Hematopoietic multipotent progenitor cell treated with erythropoietin and hydrocortisone succinate and interleukin-3 and kit ligand, for 15 days (in vitro differentiated cells): ENCODE measurements around the gene HIF3A.
"Not testable (repeated sequence)": the region's sequence is repeated elsewhere in the genome, so short reads cannot be mapped to it uniquely, and the experiment has no call there.

Experiments used
- DNase-seq: peaks from one replicate; pipeline ENCODE4 v3.0.0-alpha.2; 2015; ENCODE audit warnings: low spot score

HIF3A gene

GRCh38 chr19:46294494-46294893, 2.3 kb upstream of the HIF3A start:
- DNase-seq, result no peak

GRCh38 chr19:46295401-46296201, 1.2 kb upstream of the HIF3A start:
- no peak for DNase-seq

GRCh38 chr19:46296202-46296480, 701 bp upstream of the HIF3A start:
- DNase-seq, result no peak

DNA sequence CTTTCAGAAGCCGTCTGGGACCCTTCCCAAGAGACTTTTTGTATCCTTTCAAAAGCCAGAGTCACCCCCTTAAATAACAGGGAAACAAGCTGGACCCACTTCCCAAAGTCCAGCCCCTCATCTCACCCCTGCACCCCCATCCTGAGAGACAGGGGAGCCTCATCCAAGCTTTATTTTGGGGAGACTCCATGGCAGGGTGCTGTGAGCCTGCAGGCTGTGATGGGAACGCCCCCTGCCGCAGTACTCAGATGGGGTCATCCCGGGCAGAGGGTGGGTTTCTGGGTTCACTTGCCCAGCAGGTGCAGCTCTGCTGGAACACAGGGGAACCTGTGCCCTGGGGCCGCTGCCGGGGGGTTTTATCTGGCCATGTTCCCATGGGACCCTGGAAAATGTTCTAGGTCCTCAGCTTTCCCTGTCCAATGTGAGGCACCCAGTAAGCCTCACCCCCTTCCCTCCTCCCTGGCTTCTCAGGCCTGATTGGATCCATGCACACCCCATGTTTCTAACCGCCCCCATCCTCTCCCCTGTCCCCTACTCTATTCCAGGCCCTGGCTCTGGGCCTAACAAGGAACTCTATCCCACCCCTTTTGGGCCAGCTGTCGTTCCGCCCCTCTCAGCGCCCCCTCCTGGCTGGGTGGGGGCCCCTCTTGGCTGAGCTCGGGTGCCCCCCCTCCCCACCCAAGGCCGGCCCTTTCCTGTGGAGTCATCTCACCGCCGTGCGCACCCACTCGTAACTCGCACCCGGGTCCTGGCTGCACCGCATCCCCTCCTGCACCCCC, 1.0 kb downstream of the HIF3A start:
- DNase-seq, result no peak

DNA sequence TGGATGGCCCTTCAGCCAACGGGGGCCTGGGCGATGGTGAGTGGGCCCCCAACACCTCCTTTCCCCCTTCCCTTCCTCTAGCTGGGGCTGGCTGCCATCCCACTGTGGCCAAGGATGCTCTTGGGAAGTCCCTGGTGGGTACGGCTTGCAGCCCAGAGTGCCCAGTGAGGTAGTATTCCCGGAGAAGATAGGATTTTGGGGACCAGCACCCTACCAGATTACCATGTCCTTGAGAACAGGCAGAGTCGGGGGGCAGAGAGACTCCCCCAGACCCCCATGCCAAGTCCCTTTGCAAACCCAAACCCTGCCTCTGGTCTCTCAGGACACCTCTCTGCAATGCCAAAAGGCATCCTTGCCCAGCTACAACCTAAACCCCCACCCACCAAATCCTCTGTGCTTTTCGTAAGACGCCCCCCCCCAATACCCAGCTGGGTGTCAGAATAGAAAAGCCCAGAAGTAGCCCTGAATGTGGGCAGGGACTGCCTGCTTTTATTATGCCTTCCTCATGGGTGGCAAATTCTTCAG, 1.7 kb downstream of the HIF3A start:
- no peak for DNase-seq

- DNase-seq, result peak; percentile 91
Measured at GRCh38 chr19:46299004-46299509, 2.2 kb downstream of the HIF3A start.

DNA sequence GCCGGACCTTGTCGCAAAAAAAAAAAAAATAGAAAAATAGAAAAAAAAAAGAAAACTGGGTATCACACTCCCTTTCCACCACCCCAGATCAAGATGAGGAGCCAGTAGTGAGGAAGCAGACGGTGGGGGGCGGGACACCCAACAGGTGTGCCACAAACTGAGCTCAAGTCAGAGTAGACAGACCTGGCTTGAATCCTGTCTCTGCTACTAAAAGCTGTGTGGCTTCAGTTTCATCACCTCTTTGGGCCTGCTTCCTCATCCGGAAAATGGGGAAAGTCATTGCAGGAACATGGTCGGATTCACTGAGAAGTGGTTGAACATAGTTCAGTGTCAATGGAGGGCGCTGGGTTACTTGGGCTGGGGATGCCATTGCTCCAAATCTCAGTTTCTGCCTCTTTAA, 2.9 kb downstream of the HIF3A start:
- no peak for DNase-seq

DNA sequence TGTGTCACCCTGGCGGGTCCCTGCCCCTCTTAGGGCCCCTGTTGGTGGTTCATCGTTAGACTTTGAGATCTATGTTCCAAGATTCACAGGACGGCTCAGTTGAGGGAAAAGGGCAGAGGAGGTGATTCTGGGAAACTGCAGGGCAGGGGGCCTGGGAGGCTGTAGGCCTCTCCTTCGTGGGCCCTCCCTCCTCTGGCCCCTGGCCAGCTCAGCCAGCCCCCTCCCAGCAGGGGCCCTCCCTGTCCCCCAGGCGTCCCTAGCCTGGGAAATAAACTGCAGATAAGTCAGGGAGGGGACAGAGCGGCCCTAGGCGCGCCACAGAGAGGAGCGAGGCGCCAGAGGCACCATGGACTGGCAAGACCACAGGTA, 6.5 kb downstream of the HIF3A start:
- no peak for DNase-seq

GRCh38 chr19:46303691-46304397, 7.0 kb downstream of the HIF3A start:
- DNase-seq, result peak; percentile 40

- DNase-seq, result no peak
Measured at GRCh38 chr19:46306501-46306900, 9.7 kb downstream of the HIF3A start.

GRCh38 chr19:46308510-46308909, 11.7 kb downstream of the HIF3A start:
- no peak for DNase-seq

GRCh38 chr19:46309056-46309455, 12.2 kb downstream of the HIF3A start:
- no peak for DNase-seq

- DNase-seq, result no peak
Measured at GRCh38 chr19:46311444-46311843, 14.6 kb downstream of the HIF3A start.

DNA sequence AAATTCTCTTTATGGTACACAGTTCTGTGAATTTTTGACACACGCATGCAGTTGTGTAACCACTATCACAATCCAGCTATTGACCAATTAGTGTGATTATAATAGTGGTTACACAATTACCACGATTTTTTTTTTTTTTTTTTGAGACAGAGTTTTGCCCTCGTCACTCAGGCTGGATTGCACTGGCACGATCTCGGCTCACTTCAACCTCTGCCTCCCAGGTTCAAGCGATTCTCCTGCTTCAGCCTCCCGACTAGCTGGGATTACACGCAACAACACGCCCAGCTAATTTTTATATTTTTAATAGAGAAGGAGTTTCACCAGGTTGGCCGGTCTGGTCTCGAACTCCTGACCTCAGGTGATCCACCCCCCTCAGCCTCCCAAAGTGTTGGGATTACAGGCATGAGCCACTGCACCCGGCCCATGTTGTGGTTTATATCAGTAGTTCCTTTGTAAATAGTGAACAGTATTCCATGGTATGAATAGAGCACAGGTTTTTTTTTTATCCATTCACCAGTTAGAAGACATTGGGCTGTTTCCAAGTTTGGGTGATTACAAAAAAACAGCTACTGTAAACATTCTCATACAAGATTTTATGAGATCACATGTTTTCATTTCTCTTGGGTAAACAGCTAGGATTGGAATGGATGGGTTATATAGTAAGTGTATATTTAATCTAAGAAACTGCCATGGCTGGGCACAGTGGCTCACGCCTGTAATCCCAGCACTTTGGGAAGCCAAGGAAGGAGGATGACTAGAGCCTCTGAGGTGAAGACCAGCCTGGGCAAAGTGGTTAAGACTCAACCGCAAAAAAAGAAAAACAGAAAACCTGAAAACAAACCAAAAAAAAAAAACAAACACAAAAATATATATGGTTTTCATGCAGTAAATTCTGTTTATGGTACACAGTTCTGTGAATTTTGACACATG, 17.0 kb downstream of the HIF3A start:
- not testable (repeated sequence) for DNase-seq

- no peak for DNase-seq
Measured at GRCh38 chr19:46317339-46317738, 20.5 kb downstream of the HIF3A start.

- DNase-seq, result no peak
Measured at GRCh38 chr19:46319613-46320012, 22.8 kb downstream of the HIF3A start.

DNA sequence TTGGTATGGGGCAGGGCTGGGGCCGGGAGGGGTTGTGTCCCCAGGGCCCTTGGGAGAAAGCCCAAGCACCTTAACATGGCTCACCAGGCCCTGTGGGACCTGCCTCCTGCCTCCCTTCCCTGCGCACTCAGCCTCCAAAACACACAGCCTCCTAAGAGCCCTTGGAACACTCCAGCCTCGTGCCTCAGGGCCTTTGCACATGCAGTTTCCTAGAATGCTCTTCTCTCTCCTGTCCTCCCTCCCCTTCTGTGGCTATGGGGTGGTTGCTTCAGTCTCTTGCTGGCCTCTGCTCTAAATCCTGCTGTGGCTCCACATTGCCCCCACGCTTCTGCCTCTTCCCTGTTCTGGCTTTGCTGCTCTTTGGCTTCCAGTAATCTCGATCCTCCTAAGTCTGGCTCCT, 23.7 kb downstream of the HIF3A start:
- DNase-seq, result no peak

- no peak for DNase-seq
Measured at GRCh38 chr19:46321653-46322052, 24.8 kb downstream of the HIF3A start.

GRCh38 chr19:46323227-46323626, 26.4 kb downstream of the HIF3A start:
- DNase-seq, result not testable (repeated sequence)

GRCh38 chr19:46324277-46324676, 27.4 kb downstream of the HIF3A start:
- DNase-seq, result no peak

DNA sequence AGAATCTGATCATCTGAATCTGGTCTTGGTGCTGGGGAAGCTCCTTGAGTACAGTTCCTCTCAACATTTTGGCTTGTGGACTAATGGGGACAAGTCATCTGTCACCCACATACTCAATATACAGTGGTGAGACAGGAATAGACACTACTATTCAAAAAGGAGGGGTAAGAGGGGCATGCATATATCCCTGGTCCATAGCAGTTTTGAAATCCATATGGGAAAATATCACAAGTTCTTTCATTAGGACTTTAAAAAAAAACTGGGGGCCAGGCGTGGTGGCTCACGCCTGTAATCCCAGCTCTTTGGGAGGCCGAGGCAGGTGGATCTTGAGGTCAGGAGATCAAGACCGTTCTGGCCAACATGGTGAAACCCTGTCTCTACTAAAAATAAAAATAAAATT, 29.8 kb downstream of the HIF3A start:
- no peak for DNase-seq

GRCh38 chr19:46328079-46328478, 31.2 kb downstream of the HIF3A start:
- no peak for DNase-seq
